NCI-H2196 treated with DMSO at 0.1 percent for 48 hours (cell line): ENCODE data around the gene COQ3.

ENCODE experiments used
- DNase-seq: peaks from one replicate; lab custom pipeline; 2025; ENCODE audit not compliant: unreplicated experiment; lab: John Stamatoyannopoulos, UW

Gene COQ3, protein sequence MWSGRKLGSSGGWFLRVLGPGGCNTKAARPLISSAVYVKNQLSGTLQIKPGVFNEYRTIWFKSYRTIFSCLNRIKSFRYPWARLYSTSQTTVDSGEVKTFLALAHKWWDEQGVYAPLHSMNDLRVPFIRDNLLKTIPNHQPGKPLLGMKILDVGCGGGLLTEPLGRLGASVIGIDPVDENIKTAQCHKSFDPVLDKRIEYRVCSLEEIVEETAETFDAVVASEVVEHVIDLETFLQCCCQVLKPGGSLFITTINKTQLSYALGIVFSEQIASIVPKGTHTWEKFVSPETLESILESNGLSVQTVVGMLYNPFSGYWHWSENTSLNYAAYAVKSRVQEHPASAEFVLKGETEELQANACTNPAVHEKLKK

DNA sequence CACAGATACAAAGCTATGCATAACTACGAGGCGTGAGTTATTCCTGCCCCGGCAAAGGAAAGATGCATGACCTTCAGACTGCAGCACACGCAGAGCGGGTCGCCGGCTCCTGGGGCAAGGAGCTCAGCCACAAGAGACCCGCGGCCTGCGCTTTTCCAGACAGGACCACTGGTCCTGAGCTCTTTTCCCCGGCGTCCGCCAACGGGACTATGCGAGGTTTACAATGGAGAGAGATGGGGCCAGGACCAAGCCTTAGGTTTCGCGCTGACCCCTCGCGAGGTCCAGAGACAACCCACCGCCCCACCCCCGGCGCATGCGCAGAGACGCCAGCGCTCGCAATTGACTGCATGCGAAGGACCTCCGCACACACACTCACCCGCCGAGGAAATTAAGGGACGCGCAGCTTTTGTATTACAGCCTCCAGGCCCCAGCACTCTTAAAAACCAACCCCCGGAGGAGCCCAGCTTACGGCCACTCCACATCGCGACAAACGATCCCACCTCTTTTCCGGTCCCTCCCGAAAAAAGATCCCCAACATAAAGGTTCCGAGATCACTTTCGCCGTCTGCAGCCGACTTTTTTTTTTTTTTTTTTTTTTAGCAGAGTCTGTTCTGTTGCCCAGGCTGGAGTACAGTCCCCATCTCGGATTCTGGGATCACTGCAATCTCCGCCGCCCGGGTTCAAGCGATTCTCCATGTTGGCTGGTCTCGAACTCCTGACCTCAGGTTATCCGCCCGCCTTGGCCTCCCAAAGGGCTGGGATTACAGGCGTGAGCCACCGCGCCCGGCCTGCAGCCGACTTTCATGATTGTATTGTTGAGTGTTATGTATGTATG lies at the start of gene COQ3:
Gene COQ3, minus strand, starts transcription at position 498 of the 834 bp plus-strand sequence. Its CDS starts 16 bp downstream, at position 482.
- peak; percentile 45 for DNase-seq

DNA sequence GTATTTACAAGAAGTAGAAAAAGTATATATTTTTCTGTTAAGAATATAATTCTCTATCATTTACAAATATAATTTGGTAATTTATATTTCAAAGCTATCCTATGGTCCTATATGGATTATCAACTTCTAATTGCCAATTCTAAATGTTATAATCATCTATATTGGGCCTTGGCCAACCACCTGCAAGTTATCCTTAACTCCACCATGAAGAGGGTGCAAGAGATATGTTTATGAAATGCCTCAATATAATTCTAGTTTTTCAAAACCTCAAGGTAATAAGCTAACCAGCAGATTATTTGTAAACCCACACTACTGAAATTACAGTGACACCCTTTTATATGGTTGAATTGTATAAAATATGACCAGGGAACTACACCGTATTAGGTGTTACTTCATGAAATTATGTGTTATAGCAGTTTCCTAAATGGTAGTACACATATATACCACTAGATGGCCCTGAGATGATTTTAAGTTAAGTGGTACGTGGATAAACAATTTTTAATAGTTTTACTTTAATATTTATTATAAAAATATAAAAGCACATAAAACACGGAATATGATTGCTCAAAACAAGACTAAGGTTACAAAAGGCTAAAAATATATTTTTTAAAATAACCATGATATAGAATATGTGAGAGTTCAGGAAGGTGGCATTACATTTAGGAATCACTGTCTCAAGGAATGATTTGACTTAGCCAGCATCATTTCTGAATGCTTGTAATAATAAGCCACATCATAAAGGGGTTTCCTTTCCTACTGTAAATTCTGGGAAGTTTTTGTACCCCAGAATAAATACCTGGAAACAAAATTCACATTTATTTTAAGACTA lies 40.9 kb upstream of the COQ3 start:
- DNase-seq: no peak

DNA sequence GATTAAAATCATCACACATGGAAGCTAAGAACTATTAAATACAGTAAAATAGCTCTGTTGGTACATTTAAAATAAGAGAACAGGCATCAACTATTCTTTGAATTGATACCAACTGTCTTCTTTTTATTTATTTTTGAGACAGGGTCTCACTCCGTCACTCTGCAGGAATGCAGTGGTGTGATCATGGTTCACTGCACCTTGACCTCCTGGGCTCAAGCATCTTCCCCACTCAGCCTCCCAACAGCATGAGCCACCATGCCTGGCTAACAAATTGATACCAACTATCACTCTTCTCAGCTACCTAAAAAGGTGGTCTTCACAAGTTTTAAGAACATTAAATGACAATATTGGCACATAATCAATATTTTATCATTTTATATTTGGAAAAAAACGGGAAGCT lies 38.9 kb upstream of the COQ3 start:
- no peak for DNase-seq

DNA sequence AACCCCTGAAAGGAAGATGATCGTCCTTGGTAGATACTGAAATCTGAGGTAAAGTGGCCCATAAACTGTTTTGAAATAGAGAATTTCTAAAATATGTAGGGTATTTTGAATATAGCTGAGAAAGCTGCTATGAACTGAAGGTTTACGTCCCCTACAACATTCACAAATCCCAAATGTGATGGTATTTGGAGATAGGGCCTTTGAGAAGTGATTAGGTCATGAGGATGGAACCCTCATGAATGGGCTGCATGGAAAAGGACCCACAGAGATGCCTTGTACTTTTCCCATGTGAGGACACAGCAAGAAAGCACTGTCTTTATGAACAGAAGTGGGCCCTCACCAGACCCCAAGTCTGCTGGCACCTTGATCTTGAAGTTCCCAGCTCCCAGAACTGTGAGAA lies 37.9 kb upstream of the COQ3 start:
- DNase-seq: no peak

DNA sequence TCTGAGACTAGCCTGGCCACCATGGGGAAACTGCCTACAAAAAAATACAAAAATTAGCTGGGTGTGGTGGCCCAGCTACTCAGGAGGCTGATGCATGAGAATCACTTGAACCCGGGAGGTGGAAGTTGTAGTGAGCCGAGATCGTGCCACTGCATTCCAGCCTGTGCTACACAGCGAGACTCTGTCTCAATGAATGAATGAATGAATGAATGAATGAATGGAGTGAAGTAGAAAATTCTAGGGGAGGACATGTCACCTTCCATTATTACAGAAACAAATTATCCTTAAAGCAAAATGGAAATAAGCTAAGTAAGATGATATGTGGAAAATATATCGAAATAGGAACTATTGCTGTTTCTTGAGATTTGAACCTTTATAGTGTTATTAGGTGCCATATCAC lies 34.0 kb upstream of the COQ3 start:
- no peak for DNase-seq

DNA sequence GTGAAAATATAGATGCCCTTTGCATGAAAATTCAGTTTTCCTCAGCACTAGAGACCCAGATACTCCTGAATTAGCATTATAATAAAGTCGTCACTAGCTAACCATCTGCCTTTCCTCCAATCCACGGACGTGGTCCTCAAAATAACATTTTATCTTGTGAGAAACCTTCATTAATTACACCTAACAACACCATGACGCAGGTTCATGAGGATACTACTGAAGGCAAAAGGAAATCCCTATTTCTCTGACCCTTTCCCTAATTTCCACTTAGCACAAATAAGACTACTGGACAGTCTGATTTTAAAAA lies 32.4 kb upstream of the COQ3 start:
- DNase-seq: no peak

DNA sequence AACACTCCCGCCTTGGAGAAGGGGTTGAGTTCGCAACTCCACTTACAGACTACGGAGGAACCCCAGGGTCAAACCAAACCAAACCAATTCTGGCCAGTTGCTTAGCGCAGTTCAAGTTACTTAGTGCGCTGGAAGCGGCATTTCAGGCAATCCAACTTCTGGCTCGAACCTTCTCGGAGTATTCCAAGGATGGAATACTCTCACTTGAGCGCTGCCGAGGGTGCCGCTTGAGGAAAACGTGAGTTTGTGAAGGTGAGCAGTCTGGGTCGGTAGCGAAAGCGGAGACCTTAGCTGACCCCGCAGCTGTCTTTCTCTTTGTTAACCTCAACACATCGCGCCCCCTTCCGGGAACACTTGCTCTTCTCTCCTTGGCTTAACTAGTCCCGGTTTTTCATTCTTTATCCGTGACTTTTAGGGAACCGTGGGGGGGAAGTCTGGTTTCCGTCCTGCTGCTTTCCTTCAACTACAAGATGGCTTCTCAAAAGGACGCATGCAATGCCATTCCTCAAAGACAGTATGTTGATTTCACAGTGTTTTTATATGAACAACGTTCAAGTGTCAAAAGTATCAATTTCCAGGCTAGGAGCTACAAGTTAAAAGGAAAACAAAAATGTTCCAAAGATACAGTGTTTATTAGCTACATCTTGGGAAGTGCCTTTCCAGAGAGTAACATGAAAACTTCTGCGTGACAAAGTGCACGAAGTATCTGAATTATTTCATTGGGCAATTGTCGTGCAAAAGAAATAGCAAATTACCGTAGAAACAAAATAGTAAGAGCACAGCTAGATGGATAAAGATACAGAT lies 31.9 kb upstream of the COQ3 start:
- peak; percentile 73 for DNase-seq

DNA sequence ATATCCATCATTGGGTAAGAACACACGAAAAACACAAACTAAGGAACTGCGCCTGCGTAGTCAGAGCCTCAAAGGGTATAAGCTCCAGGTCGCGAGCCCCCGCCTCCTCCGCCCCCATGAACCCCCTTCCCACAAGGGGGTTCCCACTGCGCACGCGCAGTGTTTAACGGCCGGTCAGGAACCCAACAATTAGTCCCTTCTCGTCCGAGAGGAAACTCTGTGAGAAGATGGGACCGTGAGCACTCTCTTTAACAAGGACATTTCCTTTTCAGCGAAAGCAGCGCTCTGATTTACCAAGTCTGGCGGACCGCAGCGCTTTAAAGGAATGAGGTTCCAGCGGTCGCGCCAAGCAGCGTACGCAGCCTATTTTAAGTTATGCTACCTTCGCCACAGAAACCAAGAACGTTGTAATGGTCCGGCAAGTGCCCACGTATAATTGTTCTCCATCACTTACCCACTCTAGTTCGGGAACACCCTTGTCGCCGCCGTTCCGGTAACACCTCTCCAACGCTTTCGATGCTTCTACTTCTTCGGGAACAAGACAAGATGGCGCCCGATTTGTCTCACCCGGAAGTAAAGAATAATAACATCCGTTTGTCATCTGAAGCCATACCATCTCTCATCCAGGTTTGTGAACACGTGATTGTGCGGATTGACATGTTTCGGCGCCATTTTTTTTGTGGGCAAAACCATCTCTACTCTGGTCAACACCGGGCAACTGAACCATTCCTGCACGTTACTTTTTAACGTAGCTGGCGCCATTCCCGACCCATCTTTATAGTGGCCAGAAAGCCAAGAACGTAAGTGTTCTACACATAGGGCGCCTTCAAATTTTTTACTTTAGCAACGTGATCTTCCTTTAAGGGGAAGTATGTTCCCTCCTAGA lies 31.0 kb upstream of the COQ3 start, which contains the start of gene PNISR:
Gene PNISR, minus strand, starts transcription at position 548 of the 886 bp plus-strand sequence. CDS start 10,649 bp downstream, outside the sequence.
- DNase-seq: peak; percentile 94

DNA sequence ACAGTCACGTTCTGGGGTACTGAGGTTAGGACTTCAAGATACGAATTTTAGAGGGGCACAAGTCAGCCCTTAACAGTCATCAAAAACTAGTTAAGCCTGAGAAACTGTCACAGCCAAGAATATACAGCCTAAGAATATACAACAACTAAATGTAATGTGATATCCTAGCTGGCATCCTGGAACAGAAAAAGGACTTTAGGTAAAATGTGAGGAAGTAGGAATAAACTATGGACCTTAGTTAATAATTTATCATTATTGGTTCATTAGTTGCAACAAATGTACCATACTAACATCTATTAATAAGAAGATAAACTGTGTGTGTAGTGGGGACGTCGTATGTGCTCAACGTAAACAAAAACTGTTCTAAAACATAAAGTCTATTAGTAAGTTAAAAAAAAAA lies 30.0 kb upstream of the COQ3 start:
- DNase-seq: no peak

DNA sequence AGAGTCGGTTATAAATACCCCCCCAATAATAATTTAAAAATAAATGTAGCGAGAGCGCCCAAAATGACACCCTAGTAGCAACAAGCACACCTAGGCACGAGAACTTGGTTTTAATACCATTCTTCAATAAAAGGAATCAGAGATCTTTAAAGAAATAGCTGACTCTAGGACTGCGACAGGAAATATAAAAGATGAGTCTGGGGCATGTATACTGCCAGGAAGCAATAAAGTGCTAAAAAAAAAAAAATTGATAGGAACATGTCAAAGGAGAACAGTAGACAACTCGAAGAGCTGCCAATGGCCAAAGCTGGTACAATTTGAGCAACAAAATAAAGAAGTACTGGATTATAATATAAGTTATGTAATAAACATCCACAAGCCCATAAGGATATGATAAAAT lies 28.9 kb upstream of the COQ3 start:
- DNase-seq: no peak

DNA sequence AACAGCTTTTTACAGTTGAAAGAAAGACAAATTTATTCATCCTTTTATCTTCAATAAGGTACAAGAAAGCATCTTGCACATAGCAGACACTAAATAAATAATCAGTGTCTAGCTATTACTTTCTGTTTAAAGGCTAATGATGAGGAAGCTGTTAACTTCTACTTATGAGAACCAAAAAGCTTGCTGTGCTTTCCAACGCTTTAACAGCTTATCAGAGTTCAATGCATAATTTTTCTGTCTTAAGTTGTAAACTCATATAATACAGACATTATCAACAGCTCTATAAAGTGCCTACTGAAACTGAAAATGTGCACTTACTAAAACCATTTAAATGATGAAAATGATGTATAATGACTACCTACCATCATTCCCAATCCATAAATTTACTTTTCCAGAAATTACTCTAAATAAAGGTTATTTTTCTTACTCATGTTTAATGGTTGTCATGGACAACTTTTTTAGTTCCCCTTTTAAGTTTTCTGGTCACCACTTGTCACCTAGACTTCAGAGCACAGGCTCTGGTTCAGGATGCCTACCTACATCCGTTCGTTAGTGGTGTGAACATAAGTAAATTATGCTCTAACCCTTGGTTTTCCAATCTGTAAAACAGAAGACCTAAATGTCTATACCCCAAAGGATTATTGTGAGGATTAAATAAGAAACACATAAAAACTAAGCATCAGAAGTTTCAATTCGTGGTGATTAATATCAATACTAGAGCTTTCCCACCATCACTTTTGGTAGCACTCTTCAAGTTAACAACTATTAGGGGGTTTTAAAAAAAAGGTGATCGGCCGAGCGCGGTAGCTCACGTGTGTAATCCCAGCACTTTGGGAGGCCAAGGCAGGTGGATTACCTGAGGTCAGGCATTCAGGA lies 23.1 kb upstream of the COQ3 start:
- no peak for DNase-seq

DNA sequence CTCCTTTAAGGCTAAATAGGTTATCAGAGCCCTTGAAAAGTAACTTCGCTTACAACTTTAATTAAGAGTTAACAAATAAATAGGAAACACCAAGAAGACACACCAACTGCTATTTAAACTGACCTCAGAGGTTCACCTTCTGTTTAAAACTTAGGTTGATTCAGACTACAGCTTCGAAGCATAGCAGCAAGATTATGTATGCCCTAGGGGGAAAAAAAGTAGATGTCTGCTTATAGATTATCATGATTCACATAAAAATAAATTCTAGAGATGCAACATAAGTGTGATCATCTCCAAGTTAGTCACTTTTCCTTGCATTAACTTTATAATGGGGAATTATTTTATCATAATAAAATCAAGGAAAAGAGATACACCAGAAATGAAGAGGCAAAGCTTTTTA lies 22.2 kb upstream of the COQ3 start:
- DNase-seq: no peak

DNA sequence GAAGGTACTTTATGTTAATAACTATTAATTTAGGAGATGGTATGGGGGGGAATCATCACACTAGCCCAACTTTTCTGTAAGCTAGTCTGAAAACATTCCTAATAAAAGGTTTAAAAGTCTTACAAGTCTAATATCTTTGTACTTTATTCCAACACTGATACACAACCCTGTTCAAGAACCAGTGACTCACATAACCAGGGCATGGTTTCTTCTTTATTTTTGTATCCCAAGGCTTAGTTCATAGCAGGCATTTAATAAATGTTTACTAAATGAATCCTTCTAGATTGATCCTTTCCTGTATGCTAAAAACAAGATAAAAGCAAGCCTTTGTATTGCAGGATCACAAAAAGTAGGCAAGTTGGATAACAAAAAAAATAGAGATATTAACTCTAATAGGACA lies 21.5 kb upstream of the COQ3 start:
- DNase-seq: no peak

DNA sequence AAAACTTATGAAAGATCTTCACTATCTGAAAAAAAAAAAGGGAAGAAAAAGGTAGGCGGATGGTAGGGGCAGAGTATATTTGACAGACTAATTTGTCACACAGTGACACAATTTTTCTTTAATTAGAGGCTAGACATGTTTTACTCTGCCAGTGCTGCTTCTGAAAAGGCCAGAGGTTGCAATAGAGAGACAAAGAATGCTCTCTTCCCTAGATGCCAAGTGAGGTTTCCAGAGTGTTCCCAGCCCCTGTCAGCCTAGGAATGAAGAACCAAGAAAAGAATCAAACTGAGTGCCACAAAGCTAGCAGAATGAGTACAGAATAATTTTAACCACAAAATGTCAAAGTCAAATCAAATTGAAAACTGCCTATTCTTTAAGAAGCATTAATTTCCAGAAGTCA lies 18.1 kb upstream of the COQ3 start:
- no peak for DNase-seq

DNA sequence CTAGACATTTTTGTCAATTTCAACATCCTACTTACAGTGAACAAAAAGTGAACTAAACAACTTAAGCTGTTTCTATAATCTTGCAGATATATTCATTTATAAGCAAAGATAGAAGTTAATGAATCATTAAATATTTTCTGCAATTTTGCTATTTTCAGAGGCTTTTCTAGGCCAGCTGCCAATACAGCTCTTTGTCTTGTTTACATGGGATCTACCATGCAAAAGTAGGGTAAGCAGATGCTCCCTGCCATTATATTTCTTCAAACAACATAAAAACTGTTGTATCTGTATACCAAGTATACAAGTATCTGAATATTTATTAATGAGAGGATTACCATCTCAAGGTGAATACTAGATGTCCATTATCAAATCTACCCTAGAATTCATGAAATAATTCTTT lies 15.7 kb upstream of the COQ3 start:
- no peak for DNase-seq

DNA sequence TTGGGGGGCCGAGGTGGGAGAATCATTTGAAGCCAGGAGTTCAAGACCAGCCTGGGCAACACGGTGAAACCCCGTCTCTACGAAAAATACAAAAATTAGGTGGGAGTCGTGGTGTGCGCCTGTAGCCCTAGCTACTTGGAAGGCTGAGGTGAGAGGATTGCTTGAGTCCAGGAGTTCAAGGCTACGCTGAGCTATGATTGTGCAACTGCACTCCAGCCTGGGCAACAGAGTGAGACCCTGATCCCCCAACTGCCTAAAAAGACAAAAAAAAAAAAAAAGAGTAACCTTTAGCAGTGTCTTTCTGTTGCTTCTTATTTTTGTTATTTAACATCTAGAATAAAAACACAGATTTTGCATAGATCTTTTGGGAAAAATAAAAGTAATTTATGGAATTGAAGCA lies 13.1 kb upstream of the COQ3 start:
- no peak for DNase-seq

DNA sequence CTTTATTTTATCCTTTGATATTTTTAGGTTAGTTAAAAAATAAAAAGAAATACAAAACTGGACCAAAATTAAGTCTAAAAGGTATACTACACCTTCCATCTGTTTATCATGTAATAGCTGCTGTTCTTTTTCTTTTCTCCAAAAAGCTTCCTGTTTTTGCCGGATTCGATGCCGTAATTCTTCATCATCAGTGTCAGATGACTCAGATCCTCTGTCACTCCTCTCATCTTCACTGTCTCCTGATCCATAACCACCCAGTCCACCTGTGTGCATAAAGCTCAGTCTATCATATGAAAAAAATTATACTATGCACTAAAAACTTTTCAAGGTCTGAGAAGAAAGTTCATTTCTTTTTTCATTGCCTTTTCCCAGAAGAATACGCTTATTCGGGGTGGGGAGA lies 8.5 kb upstream of the COQ3 start:
- DNase-seq: no peak

DNA sequence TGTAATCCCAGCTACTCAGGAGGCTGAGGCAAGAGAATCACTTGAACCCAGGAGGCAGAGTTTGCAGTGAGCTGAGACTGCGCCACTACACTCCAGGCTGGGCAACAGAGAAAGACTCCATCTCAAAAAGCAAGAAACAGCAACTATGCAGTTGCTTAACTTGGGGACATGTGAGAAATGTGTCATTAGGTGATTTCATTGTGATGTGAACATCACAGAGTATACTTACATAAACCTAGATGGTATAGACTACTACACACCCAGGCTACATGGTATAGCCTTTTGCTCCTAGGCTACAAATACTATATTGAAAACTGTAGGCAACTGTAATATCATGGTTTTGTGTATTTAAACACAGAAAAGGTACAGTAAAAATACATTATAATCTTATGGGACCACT lies 3.3 kb upstream of the COQ3 start:
- DNase-seq: no peak

DNA sequence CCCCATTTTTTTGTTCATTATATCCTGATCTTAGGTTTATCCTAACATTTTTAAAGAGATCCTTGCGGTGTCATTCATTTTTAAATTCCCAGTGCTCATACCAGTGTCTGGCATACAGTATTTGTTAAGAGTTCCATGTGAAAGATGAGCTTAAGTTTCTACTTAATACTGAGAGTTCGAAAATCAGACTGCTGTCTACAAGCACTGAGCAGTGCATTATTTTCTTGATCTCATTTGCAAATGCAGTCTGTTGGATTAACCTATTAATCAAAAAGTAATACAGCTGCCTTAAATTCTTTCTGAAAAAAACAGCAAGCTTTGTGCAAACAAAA lies 663 bp downstream of the COQ3 start:
- DNase-seq: no peak
